Memory B cell (primary cell): Measurements from ENCODE around the gene COBLL1.

Experiments used
- ATAC-seq: fragments of 150-1000 bp; cut with Tn5 transposase; 2 replicates; pipeline ENCODE4 v1.10.0; 2021; ENCODE audit warnings: low read depth, mild to moderate bottlenecking, moderate library complexity
- DNase-seq, 2 donors: peaks; one replicate each; pipeline ENCODE4 v3.0.0; 2022; ENCODE audit warnings: low spot score in 2 of 2
- H3K27ac Mint-ChIP-seq: one replicate; pipeline ENCODE4 v1.8.0; 2022; ENCODE audit warnings: mild to moderate bottlenecking, moderate library complexity, mixed read lengths
- H3K27me3 Mint-ChIP-seq: one replicate; pipeline ENCODE4 v1.8.0; 2022; ENCODE audit warnings: mixed read lengths
- H3K36me3 Mint-ChIP-seq: one replicate; pipeline ENCODE4 v1.8.0; 2022; ENCODE audit warnings: mild to moderate bottlenecking, mixed read lengths
- H3K4me1 Mint-ChIP-seq: one replicate; pipeline ENCODE4 v1.8.0; 2022; ENCODE audit warnings: mixed read lengths
- H3K4me3 Mint-ChIP-seq: one replicate; pipeline ENCODE4 v1.8.0; 2022; ENCODE audit warnings: mild to moderate bottlenecking, moderate library complexity, mixed read lengths
- H3K9me3 Mint-ChIP-seq: one replicate; pipeline ENCODE4 v1.8.0; 2022; ENCODE audit warnings: mixed read lengths

COBLL1 gene

GRCh38 chr2:164841719-164842623 is at the start of gene COBLL1:
Gene COBLL1 (minus strand): TSS chr2:164841823. CDS start chr2:164841196, 627 bp downstream.
- Mint-ChIP-seq H3K27ac (peak within 1 kb of the TSS; percentile 78), H3K4me1 (peaks cover 14% of the 10 kb centered on the region), H3K36me3 (no peaks in the 10 kb centered on the region), H3K27me3 (no peaks in the 10 kb centered on the region), H3K4me3 (peak within 1 kb of the TSS; percentile 98), H3K9me3 (no peaks in the 10 kb centered on the region)
- ATAC-seq, result peak; percentile 43
- DNase-seq, result peak; percentile 56 to 69

GRCh38 chr2:164890544-164890943 is 48.9 kb upstream of the COBLL1 start:
- H3K9me3 Mint-ChIP-seq, result no peaks in the 10 kb centered on the region
- H3K4me3 Mint-ChIP-seq, result no peak overlapping the region
- H3K36me3 Mint-ChIP-seq, result no peaks in the 10 kb centered on the region
- no peak overlapping the region for H3K27ac Mint-ChIP-seq
- ATAC-seq, result no peak
- no peak for DNase-seq
- peaks cover 1% of the 10 kb centered on the region for H3K27me3 Mint-ChIP-seq
- H3K4me1 Mint-ChIP-seq, result peaks cover 2% of the 10 kb centered on the region

- no peaks in the 10 kb centered on the region for H3K4me1 Mint-ChIP-seq
- H3K36me3 Mint-ChIP-seq, result no peaks in the 10 kb centered on the region
- H3K27me3 Mint-ChIP-seq, result peaks cover 1% of the 10 kb centered on the region
- H3K27ac Mint-ChIP-seq, result no peak overlapping the region
- ATAC-seq (no peak), DNase-seq (no peak)
- no peaks in the 10 kb centered on the region for H3K9me3 Mint-ChIP-seq
- no peak overlapping the region for H3K4me3 Mint-ChIP-seq
These were observed 47.0 kb upstream of the COBLL1 start for GRCh38 chr2:164888592-164888991.

- no peaks in the 10 kb centered on the region for H3K9me3 Mint-ChIP-seq
- peaks cover 1% of the 10 kb centered on the region for H3K27me3 Mint-ChIP-seq
These were observed 46.0 kb upstream of the COBLL1 start for GRCh38 chr2:164887434-164888144.

GRCh38 chr2:164882276-164882675 is 40.7 kb upstream of the COBLL1 start:
- no peaks in the 10 kb centered on the region for H3K9me3 Mint-ChIP-seq
- no peak overlapping the region for H3K4me3 Mint-ChIP-seq
- H3K36me3 Mint-ChIP-seq, result no peaks in the 10 kb centered on the region
- no peak overlapping the region for H3K27ac Mint-ChIP-seq
- DNase-seq (no peak), ATAC-seq (no peak)
- H3K27me3 Mint-ChIP-seq, result no peaks in the 10 kb centered on the region
- peaks cover 3% of the 10 kb centered on the region for H3K4me1 Mint-ChIP-seq

More at GRCh38 chr2:164887434-164888144, 46.0 kb upstream of the COBLL1 start:
- Mint-ChIP-seq H3K4me3 (no peak overlapping the region), H3K36me3 (no peaks in the 10 kb centered on the region), H3K27ac (no peak overlapping the region), H3K4me1 (no peaks in the 10 kb centered on the region)
- ATAC-seq (no peak), DNase-seq (no peak)

- DNase-seq, result no peak
- Mint-ChIP-seq H3K27ac (no peak overlapping the region), H3K27me3 (no peaks in the 10 kb centered on the region), H3K36me3 (no peaks in the 10 kb centered on the region), H3K9me3 (no peaks in the 10 kb centered on the region), H3K4me1 (peaks cover 9% of the 10 kb centered on the region), H3K4me3 (no peak overlapping the region)
- ATAC-seq, result no peak
These were observed 39.9 kb upstream of the COBLL1 start for GRCh38 chr2:164881524-164881923.

- no peaks in the 10 kb centered on the region for H3K36me3 Mint-ChIP-seq
- H3K27ac Mint-ChIP-seq, result no peak overlapping the region
- no peaks in the 10 kb centered on the region for H3K27me3 Mint-ChIP-seq
- no peaks in the 10 kb centered on the region for H3K9me3 Mint-ChIP-seq
- DNase-seq (no peak), ATAC-seq (no peak)
- H3K4me1 Mint-ChIP-seq, result peaks cover 10% of the 10 kb centered on the region
- H3K4me3 Mint-ChIP-seq, result no peak overlapping the region
These were observed 38.4 kb upstream of the COBLL1 start for GRCh38 chr2:164879901-164880535.

- no peak overlapping the region for H3K4me3 Mint-ChIP-seq
- H3K9me3 Mint-ChIP-seq, result no peaks in the 10 kb centered on the region
- no peaks in the 10 kb centered on the region for H3K27me3 Mint-ChIP-seq
- no peak overlapping the region for H3K27ac Mint-ChIP-seq
- DNase-seq, result no peak
- H3K4me1 Mint-ChIP-seq, result peaks cover 10% of the 10 kb centered on the region
- no peak for ATAC-seq
- no peaks in the 10 kb centered on the region for H3K36me3 Mint-ChIP-seq
These were observed 36.3 kb upstream of the COBLL1 start for GRCh38 chr2:164877927-164878326.

- H3K4me1 Mint-ChIP-seq, result peaks cover 10% of the 10 kb centered on the region
- no peaks in the 10 kb centered on the region for H3K9me3 Mint-ChIP-seq
- H3K36me3 Mint-ChIP-seq, result no peaks in the 10 kb centered on the region
- peak in 1 of 2 donors; percentile 7 for DNase-seq
- peak overlapping the region; percentile 8 for H3K4me3 Mint-ChIP-seq
- no peaks in the 10 kb centered on the region for H3K27me3 Mint-ChIP-seq
- H3K27ac Mint-ChIP-seq, result peak overlapping the region; percentile 26
- ATAC-seq, result peak; percentile 84
These were observed 35.5 kb upstream of the COBLL1 start for GRCh38 chr2:164877169-164877568.

- H3K27me3 Mint-ChIP-seq, result no peaks in the 10 kb centered on the region
- H3K9me3 Mint-ChIP-seq, result no peaks in the 10 kb centered on the region
- H3K36me3 Mint-ChIP-seq, result no peaks in the 10 kb centered on the region
- no peak overlapping the region for H3K27ac Mint-ChIP-seq
- H3K4me3 Mint-ChIP-seq, result no peak overlapping the region
- ATAC-seq, result no peak
- no peak for DNase-seq
- peaks cover 10% of the 10 kb centered on the region for H3K4me1 Mint-ChIP-seq
These were observed 33.9 kb upstream of the COBLL1 start for GRCh38 chr2:164875334-164876205.

- H3K27me3 Mint-ChIP-seq, result no peaks in the 10 kb centered on the region
- no peak overlapping the region for H3K4me3 Mint-ChIP-seq
These were observed 31.7 kb upstream of the COBLL1 start for GRCh38 chr2:164873210-164873908.

GRCh38 chr2:164871404-164871803 is 29.8 kb upstream of the COBLL1 start:
- H3K4me1 Mint-ChIP-seq, result peaks cover 21% of the 10 kb centered on the region
- H3K27me3 Mint-ChIP-seq, result no peaks in the 10 kb centered on the region
- H3K27ac Mint-ChIP-seq, result no peak overlapping the region
- H3K4me3 Mint-ChIP-seq, result no peak overlapping the region
- no peaks in the 10 kb centered on the region for H3K36me3 Mint-ChIP-seq
- no peaks in the 10 kb centered on the region for H3K9me3 Mint-ChIP-seq
- ATAC-seq (no peak), DNase-seq (no peak)

More at GRCh38 chr2:164873210-164873908, 31.7 kb upstream of the COBLL1 start:
- ATAC-seq (no peak), DNase-seq (no peak)
- peaks cover 18% of the 10 kb centered on the region for H3K4me1 Mint-ChIP-seq
- no peak overlapping the region for H3K27ac Mint-ChIP-seq
- no peaks in the 10 kb centered on the region for H3K9me3 Mint-ChIP-seq
- no peaks in the 10 kb centered on the region for H3K36me3 Mint-ChIP-seq

- H3K9me3 Mint-ChIP-seq, result no peaks in the 10 kb centered on the region
- H3K4me3 Mint-ChIP-seq, result no peak overlapping the region
- H3K4me1 Mint-ChIP-seq, result peaks cover 25% of the 10 kb centered on the region
- ATAC-seq (no peak), DNase-seq (no peak)
- no peaks in the 10 kb centered on the region for H3K36me3 Mint-ChIP-seq
- H3K27ac Mint-ChIP-seq, result peak overlapping the region; percentile 40
- H3K27me3 Mint-ChIP-seq, result no peaks in the 10 kb centered on the region
These were observed 27.8 kb upstream of the COBLL1 start for GRCh38 chr2:164869420-164869772.
